ENCODE data around the gene ITGA5. TPM values are rescaled to one million over a fixed set of nuclear protein-coding genes. Genes with fewer than 3 reads are reported as not detected.

Gene ITGA5
- total RNA-seq, 1 donor from 2014 or later, result 1.8 TPM

DNA sequence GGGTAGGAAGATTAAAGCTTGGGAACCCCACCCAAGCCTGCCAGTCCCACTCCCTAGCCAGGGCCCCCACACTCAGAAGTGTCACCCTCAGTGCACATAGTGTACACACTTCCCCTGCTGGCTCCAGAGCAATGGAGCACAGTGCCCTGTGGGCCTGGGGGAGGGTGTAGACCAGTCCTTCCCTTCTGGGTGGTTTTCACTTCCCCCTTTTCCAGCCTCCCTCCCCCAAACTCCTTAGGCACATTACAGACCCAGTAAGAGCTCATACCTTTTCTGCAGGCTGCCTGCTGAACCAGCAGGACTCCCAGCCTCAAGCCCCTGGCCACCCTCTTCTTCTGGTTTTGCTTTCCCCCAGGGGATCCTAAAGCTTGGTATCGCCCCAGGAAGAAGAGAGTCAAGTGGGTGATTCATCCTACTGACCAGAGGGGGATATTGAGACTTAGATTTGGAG lies 34.5 kb downstream of the ITGA5 start, which contains the start of gene ZNF385A:
ZNF385A (minus strand) TSS at position 143 of the 451 bp plus-strand sequence. CDS start 219 bp downstream, outside the sequence.
- H3K27ac Mint-ChIP-seq (ENCODE audit: unreplicated experiment), result peak within 1 kb of the TSS; percentile 38
- H3K4me1 Mint-ChIP-seq (ENCODE audit: low read depth, unreplicated experiment), result peaks cover 36% of the 10 kb centered on the region
- DNase-seq, result no peak
- H3K27me3 Mint-ChIP-seq (ENCODE audit: unreplicated experiment), result peaks cover 5% of the 10 kb centered on the region
- no peak for TF ChIP-seq CTCF (IDR thresholded peaks at IDR 0.05; ENCODE audit: partially characterized antibody, unreplicated experiment)
- peaks cover 4% of the 10 kb centered on the region for H3K36me3 Mint-ChIP-seq (ENCODE audit: unreplicated experiment)
- peaks cover 8% of the 10 kb centered on the region for H3K9me3 Mint-ChIP-seq (ENCODE audit: unreplicated experiment)
- H3K4me3 Mint-ChIP-seq (ENCODE audit: unreplicated experiment), result peak within 1 kb of the TSS; percentile 30

DNA sequence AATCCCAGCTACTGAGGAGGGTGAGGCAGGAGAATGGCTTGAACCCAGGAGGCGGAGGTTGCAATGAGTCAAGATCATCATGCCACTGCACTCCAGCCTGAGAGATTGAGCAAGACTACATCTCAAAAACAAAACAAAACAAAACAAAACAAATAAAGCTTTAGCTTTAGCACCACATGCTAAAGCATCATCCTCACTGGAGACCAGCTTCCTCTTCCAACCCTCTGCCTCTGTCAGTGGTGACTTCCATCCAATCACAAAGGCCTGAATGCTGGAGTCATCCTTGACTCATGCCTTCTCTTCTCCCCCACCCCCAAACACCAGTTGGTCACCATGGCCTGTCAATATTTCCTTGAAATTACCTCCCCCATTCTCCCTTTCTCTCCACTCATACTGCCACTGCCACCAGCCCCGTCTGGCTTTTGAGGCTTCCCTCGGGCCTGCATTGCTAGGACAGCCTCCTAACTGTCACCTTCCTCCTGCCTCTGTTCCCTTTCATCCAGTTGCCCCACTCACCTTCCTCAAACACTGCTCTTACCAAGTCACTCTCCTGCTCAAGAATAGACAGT lies 35.9 kb downstream of the ITGA5 start:
- Mint-ChIP-seq H3K36me3 (ENCODE audit: unreplicated experiment) (peaks cover 4% of the 10 kb centered on the region), H3K9me3 (ENCODE audit: unreplicated experiment) (peaks cover 8% of the 10 kb centered on the region), H3K4me1 (ENCODE audit: low read depth, unreplicated experiment) (peaks cover 35% of the 10 kb centered on the region), H3K27me3 (ENCODE audit: unreplicated experiment) (peaks cover 10% of the 10 kb centered on the region), H3K4me3 (ENCODE audit: unreplicated experiment) (no peak overlapping the region), H3K27ac (ENCODE audit: unreplicated experiment) (no peak overlapping the region)
- DNase-seq, result no peak
- TF ChIP-seq CTCF (IDR thresholded peaks at IDR 0.05; ENCODE audit: partially characterized antibody, unreplicated experiment), result no peak

GRCh38 chr12:54381136-54381535 lies 37.9 kb downstream of the ITGA5 start:
- H3K27me3 Mint-ChIP-seq (ENCODE audit: unreplicated experiment), result peaks cover 8% of the 10 kb centered on the region
- TF ChIP-seq CTCF (IDR thresholded peaks at IDR 0.05; ENCODE audit: partially characterized antibody, unreplicated experiment), result no peak
- no peak overlapping the region for H3K27ac Mint-ChIP-seq (ENCODE audit: unreplicated experiment)
- no peak overlapping the region for H3K4me3 Mint-ChIP-seq (ENCODE audit: unreplicated experiment)
- H3K4me1 Mint-ChIP-seq (ENCODE audit: low read depth, unreplicated experiment), result peaks cover 26% of the 10 kb centered on the region
- no peak for DNase-seq
- H3K36me3 Mint-ChIP-seq (ENCODE audit: unreplicated experiment), result peaks cover 4% of the 10 kb centered on the region
- peaks cover 6% of the 10 kb centered on the region for H3K9me3 Mint-ChIP-seq (ENCODE audit: unreplicated experiment)

DNA sequence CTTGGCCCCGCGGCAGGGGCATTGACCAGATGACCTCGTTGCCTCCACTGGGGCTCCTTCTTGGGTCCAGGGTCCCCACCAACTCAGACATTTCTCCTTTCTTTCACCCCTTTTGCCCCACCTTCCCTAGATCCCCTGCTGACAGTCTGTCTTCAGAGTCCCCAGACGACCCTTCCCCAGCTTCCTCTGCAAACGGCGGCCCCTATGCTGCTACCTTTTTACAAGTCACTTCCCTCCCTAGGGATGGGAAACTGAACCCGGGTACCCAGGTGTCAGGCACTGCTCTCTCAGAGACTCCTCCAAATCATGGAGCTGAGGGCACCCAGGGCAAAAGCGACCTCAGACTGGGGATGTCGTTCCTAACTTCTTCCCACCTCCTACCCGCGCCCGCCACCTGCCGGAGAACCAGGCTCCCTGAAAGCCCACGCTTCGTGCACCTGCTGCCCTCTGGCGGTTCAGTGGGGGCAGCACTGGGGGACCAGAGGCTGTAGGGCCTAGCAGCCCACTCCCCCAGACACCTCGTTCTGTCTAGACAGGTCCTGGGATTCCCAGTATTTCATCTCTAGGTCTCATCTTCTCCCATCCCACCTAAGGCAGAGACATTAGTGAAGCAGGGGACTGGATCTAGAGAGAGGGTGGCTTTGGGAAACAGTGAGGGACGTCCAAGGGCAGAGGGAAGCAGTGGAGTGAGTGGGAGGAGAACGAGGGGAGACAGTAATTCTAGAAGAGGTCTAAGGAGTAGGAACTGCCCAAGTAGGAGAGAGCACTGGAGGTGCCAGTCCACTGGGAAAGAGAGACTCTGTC lies 39.5 kb downstream of the ITGA5 start:
- DNase-seq, result peak; percentile 98
- H3K36me3 Mint-ChIP-seq (ENCODE audit: unreplicated experiment), result peaks cover 4% of the 10 kb centered on the region
- peak overlapping the region; percentile 40 for H3K27ac Mint-ChIP-seq (ENCODE audit: unreplicated experiment)
- peak; percentile 98 for TF ChIP-seq CTCF (IDR thresholded peaks at IDR 0.05; ENCODE audit: partially characterized antibody, unreplicated experiment)
- H3K27me3 Mint-ChIP-seq (ENCODE audit: unreplicated experiment), result peaks cover 9% of the 10 kb centered on the region
- peaks cover 21% of the 10 kb centered on the region for H3K4me1 Mint-ChIP-seq (ENCODE audit: low read depth, unreplicated experiment)
- H3K9me3 Mint-ChIP-seq (ENCODE audit: unreplicated experiment), result peaks cover 6% of the 10 kb centered on the region
- peak overlapping the region; percentile 88 for H3K4me3 Mint-ChIP-seq (ENCODE audit: unreplicated experiment)

Measured in glutamatergic neuron (in vitro differentiated cells).